ENCODE results near the gene ARIH1.
A peak's percentile ranks its signal among the peaks of the same experiment; 100 is the strongest.
"Not testable (repeated sequence)": the region's sequence is repeated elsewhere in the genome, so short reads cannot be mapped to it uniquely, and the experiment has no call there.

The ARIH1 gene

DNA sequence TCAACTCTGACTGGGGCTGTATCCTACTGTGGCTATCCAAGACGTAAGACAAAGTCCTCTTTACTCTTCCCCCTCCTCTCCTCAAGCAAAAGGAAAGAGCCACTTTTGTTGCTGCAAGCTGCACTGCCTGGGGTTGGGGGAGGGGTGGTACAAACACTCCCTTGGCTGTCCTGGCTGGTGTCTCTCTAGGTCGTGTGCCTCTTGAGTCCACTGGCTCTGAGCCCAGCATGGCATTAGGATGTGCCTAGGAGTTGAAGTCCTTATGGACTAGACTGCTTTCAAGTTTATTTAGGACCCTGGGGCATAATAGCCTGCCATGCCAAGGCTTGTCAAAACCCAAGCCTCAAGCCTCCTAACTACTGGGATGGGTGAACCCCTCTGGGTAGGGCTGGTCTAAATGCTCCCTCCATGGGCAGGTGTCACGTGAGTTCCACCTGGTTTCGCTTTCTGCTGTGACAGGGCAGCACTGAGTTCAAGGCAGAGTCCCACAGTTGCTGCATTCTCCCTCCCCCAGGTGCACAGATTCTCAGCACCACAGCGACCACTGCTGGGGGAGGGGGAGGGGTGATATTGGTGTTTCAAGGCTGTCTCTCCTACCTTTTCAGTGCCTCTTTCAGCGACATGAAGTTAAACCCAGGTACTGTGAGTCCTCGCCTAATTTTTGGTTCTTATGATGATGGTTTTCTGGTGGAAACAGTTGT lies 141.6 kb downstream of the ARIH1 start:
- ATAC-seq (ENCODE audit: low read depth); H3K4me3 Mint-ChIP-seq; H3K9me3 Mint-ChIP-seq; DNase-seq (ENCODE audit: low spot score in 2 of 2); H3K36me3 Mint-ChIP-seq; H3K27ac Mint-ChIP-seq; H3K27me3 Mint-ChIP-seq; H3K4me1 Mint-ChIP-seq: not testable (repeated sequence)

DNA sequence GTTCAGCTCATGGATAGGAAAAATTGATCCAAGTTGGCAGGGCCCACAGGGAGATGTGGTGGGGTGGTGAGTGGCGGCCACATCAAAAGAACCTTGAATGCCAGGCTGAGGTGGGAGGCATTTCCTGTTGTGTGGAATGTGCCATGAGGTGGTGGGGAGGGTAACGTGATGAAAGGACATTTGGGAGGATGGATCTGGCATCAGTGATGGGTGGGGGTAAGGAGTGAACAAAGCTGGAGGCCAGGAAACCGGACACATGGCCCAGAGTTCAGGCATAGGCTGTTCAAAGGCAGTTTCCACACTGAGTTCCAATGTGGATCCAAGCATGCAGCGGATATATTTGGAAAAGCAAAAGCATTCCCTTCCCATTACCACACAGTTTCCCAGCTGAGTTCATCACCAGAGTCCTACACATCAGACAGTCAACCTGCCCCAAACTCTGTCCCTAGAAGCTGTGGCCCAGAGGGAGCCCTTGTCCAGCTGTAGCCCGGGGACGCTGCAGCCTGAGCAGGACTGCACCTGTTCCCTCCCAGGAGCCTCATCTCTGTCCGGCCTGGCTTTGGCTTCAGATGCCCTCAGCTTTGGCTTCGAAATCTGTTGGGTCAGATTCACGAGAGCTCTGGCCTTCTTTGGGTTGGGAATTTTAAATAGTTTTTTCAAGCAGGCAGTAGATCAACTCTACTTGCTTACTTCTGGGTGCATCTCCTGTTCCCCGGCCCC lies 142.5 kb downstream of the ARIH1 start:
- ATAC-seq (ENCODE audit: low read depth) (no peak), DNase-seq (ENCODE audit: low spot score in 2 of 2) (no peak)
- Mint-ChIP-seq H3K9me3 (no peaks in the 10 kb centered on the region), H3K27me3 (no peaks in the 10 kb centered on the region), H3K4me1 (no peaks in the 10 kb centered on the region), H3K4me3 (no peak overlapping the region), H3K36me3 (peaks cover 2% of the 10 kb centered on the region), H3K27ac (no peak overlapping the region)

- not testable (repeated sequence) for ATAC-seq (ENCODE audit: low read depth); H3K27me3 Mint-ChIP-seq; H3K4me3 Mint-ChIP-seq; H3K27ac Mint-ChIP-seq; H3K4me1 Mint-ChIP-seq; H3K36me3 Mint-ChIP-seq; H3K9me3 Mint-ChIP-seq; DNase-seq (ENCODE audit: low spot score in 2 of 2)
Observed at GRCh38 chr15:72623854-72624253, 149.7 kb downstream of the ARIH1 start.

DNA sequence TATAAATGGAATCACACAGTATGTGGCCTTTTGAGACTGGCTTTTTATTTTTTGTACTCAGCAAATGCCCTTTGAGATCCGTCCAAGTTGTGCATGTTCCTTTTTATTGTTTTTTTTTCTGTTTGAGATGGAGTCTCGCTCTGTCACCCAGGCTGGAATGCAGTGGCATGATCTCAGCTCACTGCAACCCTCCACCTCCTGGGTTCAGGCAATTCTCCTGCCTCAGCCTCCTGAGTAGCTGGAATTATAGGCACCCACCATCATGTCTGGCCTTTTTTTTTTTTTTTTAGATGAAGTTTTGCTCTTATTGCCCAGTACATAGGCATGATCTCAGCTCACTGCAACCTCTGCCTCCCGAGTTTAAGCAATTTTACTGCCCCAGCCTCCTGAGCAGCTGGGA lies 152.0 kb downstream of the ARIH1 start:
- H3K4me1 Mint-ChIP-seq; H3K4me3 Mint-ChIP-seq; H3K36me3 Mint-ChIP-seq; ATAC-seq (ENCODE audit: low read depth); H3K27me3 Mint-ChIP-seq; H3K9me3 Mint-ChIP-seq; H3K27ac Mint-ChIP-seq; DNase-seq (ENCODE audit: low spot score in 2 of 2): not testable (repeated sequence)

- not testable (repeated sequence) for H3K27me3 Mint-ChIP-seq; H3K4me3 Mint-ChIP-seq; H3K36me3 Mint-ChIP-seq; DNase-seq (ENCODE audit: low spot score in 2 of 2); H3K9me3 Mint-ChIP-seq; H3K4me1 Mint-ChIP-seq; ATAC-seq (ENCODE audit: low read depth); H3K27ac Mint-ChIP-seq
Observed at GRCh38 chr15:72628249-72629067, 154.3 kb downstream of the ARIH1 start.

DNA sequence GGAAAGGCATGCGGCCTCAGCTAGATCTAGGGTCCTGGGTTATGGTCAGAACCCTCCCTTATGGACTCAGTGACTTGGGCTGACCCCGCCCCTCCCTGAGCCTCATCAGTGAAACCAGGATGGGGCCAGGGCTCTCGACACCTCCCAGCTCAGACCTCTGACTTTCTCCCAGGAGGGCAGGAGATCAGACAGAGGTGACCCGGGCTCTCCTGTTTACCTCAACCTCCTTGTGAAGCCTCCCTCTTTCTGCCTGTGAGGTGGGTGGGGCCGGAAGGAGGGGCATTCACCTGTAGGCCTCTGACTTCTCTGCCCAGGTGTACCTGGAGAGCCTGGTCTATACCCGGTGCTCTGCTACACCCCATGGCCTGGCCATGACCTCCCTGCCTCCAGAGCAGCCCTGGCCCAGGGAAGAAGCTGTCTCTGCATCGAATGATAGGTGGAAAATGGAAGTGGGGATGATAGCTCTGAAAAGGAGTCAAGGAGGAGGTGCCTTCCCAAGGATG lies 155.0 kb downstream of the ARIH1 start:
- H3K9me3 Mint-ChIP-seq; DNase-seq (ENCODE audit: low spot score in 2 of 2); H3K4me3 Mint-ChIP-seq; H3K36me3 Mint-ChIP-seq; ATAC-seq (ENCODE audit: low read depth); H3K27ac Mint-ChIP-seq; H3K4me1 Mint-ChIP-seq; H3K27me3 Mint-ChIP-seq: not testable (repeated sequence)

GRCh38 chr15:72636519-72637282 lies 162.6 kb downstream of the ARIH1 start:
- DNase-seq (ENCODE audit: low spot score in 2 of 2): peak in 1 of 2 donors; percentile 19
- not testable (repeated sequence) for H3K9me3 Mint-ChIP-seq, H3K4me1 Mint-ChIP-seq, H3K36me3 Mint-ChIP-seq, H3K27ac Mint-ChIP-seq, H3K27me3 Mint-ChIP-seq, H3K4me3 Mint-ChIP-seq
- ATAC-seq (ENCODE audit: low read depth): peak; percentile 63

- H3K36me3 Mint-ChIP-seq; H3K4me3 Mint-ChIP-seq; H3K4me1 Mint-ChIP-seq; DNase-seq (ENCODE audit: low spot score in 2 of 2); ATAC-seq (ENCODE audit: low read depth); H3K27me3 Mint-ChIP-seq; H3K9me3 Mint-ChIP-seq; H3K27ac Mint-ChIP-seq: not testable (repeated sequence)
Observed at GRCh38 chr15:72639759-72640483, 165.8 kb downstream of the ARIH1 start.

DNA sequence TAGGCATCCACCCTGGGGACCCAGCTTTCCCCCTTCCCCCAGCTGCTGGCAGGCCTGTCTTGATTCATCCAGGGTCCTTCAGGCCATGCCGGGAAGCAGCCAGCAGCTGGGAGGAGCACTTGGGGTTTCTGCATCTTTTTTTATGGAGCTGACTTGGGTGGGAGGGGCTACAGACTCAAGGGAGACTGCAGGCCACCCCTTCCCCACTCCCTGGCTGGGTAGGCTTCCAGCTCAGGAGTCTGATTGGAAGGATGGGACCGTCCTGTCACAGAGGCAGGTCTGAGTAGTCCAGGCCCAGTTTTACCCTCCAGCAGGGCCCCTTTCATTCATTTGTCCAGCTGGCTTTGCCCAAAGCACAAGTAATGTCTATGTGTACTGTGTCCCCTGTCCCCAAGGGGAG lies 168.1 kb downstream of the ARIH1 start:
- not testable (repeated sequence) for DNase-seq (ENCODE audit: low spot score in 2 of 2); H3K4me1 Mint-ChIP-seq; H3K27ac Mint-ChIP-seq; H3K4me3 Mint-ChIP-seq; H3K36me3 Mint-ChIP-seq; ATAC-seq (ENCODE audit: low read depth); H3K27me3 Mint-ChIP-seq; H3K9me3 Mint-ChIP-seq

- not testable (repeated sequence) for H3K27me3 Mint-ChIP-seq; H3K4me3 Mint-ChIP-seq; H3K4me1 Mint-ChIP-seq; H3K9me3 Mint-ChIP-seq; DNase-seq (ENCODE audit: low spot score in 2 of 2); ATAC-seq (ENCODE audit: low read depth); H3K36me3 Mint-ChIP-seq; H3K27ac Mint-ChIP-seq
Observed at GRCh38 chr15:72648631-72649253, 174.6 kb downstream of the ARIH1 start.

Data from memory B cell (primary cell).